ENCODE measurements around the gene ZNF609.

ZNF609 gene

DNA sequence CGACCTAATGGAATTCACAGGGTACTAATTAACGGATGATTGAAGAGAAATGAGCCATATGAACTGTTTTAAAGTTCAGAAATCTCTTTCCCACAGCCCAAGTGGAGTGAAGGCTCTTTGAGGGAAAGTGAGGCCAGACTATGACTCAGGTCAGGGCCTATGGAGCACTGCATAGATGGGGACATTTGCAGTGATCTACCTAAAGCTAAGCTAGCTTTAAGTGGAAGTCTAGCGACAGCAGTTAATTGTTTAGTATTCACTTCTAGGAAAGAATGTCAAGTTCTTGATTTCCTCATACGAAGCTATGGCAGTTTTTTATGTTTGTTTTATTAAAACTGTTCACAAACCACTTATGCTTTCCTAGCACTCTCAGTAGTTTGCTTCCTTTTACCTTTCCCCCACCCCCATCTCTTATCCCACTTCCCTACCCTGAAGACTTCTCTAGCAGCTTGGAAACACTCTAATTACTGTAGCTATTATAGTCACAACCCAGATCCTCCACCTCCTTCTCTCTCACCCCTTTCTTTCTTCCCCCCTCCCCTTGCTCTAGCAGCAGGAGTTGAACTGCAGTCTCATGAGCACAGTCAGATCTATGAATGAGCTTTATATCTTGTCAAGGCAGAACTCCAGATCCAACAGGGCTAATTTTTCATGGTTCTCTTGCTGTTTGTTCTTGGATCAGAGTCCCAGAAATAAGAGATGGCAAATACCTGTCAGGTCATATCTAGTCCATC lies 6.2 kb downstream of the ZNF609 start:
- no peak for TF ChIP-seq CTCF (conservative IDR thresholded peaks at IDR 0.05; ENCODE audit: low read depth, low read length)
- H3K4me3 ChIP-seq (ENCODE audit: low read length): no peak overlapping the region
- DNase-seq (ENCODE audit: low read depth): no peak

- no peak for TF ChIP-seq CTCF (conservative IDR thresholded peaks at IDR 0.05; ENCODE audit: low read depth, low read length)
- DNase-seq (ENCODE audit: low read depth): no peak
Measured at GRCh38 chr15:64472161-64472560, 11.8 kb downstream of the ZNF609 start.

DNA sequence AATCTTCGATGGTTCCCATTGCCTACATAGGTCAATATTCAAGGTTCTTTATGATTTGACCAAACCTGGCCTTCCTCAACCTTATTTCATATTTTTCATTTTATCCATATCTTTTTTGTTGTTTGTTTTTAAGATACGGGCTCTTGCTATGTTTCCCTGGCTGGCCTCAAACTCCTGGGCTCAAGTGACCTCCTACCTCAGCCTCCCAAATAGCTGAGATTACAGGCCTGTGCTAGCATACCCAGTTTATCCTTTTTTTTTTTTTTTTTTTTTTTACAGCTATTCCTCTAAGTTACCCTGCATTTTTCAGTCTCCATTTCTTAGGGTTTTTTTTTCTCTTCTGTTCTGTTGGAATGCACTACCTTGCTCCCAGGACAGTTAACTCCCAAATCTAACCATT lies 14.5 kb downstream of the ZNF609 start:
- TF ChIP-seq CTCF (conservative IDR thresholded peaks at IDR 0.05; ENCODE audit: low read depth, low read length): no peak
- no peak overlapping the region for H3K4me3 ChIP-seq (ENCODE audit: low read length)
- DNase-seq (ENCODE audit: low read depth): no peak

More at GRCh38 chr15:64472161-64472560, 11.8 kb downstream of the ZNF609 start:
- H3K4me3 ChIP-seq (ENCODE audit: low read length): no peak overlapping the region

- no peak for TF ChIP-seq CTCF (conservative IDR thresholded peaks at IDR 0.05; ENCODE audit: low read depth, low read length)
- DNase-seq (ENCODE audit: low read depth): no peak
- H3K4me3 ChIP-seq (ENCODE audit: low read length): no peak overlapping the region
Measured at GRCh38 chr15:64476550-64476949, 16.2 kb downstream of the ZNF609 start.

GRCh38 chr15:64478863-64479262 lies 18.5 kb downstream of the ZNF609 start:
- no peak overlapping the region for H3K4me3 ChIP-seq (ENCODE audit: low read length)
- DNase-seq (ENCODE audit: low read depth): no peak
- TF ChIP-seq CTCF (conservative IDR thresholded peaks at IDR 0.05; ENCODE audit: low read depth, low read length): no peak

- no peak overlapping the region for H3K4me3 ChIP-seq (ENCODE audit: low read length)
- no peak for DNase-seq (ENCODE audit: low read depth)
- no peak for TF ChIP-seq CTCF (conservative IDR thresholded peaks at IDR 0.05; ENCODE audit: low read depth, low read length)
Measured at GRCh38 chr15:64480891-64481290, 20.5 kb downstream of the ZNF609 start.

DNA sequence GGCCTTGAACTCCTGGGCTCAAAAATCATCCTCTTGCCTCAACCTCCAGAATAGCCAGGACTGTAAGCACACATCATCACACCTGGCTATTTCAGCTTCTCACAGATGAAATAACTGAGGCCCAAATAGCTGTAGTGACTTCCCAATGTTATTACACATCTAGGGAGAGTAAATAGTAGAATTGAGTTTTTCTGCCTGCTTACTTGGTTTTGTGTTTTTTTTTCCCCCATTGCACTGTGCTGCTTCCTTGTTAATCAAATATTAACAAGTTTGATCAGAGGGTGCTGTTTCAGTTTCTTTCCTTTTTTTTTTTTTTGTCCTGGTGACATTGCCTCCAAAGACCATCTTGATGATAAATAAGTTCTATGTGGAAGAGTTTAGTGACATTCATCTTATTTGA lies 23.4 kb downstream of the ZNF609 start:
- no peak overlapping the region for H3K4me3 ChIP-seq (ENCODE audit: low read length)
- no peak for DNase-seq (ENCODE audit: low read depth)
- no peak for TF ChIP-seq CTCF (conservative IDR thresholded peaks at IDR 0.05; ENCODE audit: low read depth, low read length)
